ENCODE results near the gene CCDC141.

Gene CCDC141

DNA sequence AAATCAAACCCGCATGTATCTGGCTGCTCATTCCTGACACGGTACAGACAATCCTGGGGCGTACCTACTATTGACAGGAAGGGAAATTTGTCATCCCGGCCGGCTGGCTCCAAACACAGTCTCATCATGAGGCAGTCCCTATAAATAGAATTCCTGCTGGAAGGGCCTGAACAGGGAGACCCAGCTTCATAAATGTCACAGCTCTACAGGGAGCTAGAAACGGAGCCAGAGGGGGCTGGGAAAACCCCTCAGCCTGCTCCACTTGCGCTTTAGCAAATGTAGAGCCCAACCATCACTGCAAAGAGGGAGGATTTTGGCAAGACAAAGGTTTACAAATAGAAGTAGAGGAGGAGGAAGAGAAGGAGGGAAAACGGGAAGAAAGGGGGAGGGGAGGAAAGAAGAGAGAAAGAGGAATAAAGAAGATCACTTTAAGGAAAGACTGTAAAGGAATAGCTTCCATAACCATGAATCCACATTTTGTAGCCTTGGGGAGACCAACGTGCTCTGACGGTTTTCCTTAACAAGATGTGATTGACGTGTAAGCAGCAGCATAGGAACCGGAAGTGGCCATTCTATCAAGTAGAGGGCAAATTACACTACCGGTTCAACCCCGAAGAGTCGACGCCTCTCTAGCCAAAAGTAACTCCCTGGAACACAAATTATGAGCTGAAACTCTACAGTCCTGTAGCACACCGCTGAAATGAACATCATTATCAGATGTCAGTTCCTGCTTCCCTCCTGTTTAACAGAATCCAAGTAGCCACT lies 185.9 kb downstream of the CCDC141 start:
- no peak for DNase-seq

DNA sequence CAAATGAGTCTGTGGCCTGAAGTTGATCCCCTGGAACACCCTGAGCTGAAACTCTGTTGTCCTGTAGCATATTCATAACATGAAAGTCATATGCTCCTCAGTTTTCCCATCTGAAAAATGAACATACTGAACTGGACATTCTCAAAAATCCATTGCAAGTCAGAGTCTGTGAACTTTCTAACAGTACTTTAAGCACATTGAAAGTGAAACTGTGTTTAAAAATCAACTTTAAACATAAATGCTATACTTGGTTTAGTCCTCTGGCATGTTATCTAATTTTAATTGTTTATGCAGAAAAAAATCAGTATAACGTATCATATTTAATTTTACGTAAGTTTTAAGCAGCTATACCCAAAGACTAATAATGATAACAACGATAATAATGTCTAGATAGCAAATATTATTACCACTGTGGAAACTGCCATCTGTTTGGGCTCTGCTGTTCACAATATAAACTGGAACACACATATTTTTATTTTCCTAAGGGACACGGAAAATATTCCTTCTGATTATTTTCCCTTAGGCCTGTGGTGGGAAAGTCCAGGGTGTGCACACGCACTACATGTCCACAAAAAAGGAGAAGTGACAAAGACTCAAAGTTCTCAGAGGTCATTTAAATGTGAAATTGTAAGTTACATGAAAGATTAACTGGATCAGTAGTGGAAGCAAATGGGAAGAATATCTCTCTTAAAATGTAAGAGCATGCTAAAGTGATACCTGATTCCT lies 186.6 kb downstream of the CCDC141 start:
- DNase-seq = no peak

DNA sequence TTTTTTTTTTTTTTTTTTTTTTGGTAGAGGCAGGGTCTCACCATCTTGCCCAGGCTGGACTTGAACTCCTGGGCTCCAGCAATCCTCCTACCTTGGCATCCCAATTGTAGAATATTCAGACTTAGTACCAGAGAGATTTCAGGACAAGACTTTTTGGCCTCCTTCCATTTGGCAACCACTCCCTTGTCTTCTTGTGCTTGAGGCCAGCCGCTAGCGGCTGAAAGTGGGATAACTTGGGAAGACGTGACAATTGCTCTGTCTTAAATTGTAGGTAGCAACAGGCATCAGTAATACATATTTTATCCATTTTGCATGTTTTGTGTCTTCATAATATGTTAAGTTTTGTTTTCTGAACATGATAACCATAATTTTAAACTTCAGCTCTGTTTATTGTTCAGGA lies 189.4 kb downstream of the CCDC141 start:
- DNase-seq = no peak

DNA sequence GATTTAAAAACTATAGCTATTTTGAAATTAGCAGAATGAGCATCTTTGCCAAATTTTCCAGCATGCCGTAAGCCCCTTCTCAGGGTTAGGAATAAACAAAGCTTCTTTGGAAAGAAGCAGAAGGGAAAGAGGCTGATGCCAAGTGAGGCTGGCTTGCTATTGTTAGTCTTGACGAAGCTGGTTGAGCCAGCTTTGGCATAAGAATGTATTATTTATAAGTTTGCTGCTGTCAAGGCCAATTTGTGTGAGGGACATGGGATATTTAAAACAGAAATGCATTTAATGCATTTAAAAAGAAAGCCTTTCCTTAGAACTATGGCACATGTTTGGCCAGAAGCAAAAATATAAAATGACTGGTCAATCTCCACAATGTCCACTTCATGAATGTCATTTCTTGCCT lies 190.2 kb downstream of the CCDC141 start:
- no peak for DNase-seq

DNA sequence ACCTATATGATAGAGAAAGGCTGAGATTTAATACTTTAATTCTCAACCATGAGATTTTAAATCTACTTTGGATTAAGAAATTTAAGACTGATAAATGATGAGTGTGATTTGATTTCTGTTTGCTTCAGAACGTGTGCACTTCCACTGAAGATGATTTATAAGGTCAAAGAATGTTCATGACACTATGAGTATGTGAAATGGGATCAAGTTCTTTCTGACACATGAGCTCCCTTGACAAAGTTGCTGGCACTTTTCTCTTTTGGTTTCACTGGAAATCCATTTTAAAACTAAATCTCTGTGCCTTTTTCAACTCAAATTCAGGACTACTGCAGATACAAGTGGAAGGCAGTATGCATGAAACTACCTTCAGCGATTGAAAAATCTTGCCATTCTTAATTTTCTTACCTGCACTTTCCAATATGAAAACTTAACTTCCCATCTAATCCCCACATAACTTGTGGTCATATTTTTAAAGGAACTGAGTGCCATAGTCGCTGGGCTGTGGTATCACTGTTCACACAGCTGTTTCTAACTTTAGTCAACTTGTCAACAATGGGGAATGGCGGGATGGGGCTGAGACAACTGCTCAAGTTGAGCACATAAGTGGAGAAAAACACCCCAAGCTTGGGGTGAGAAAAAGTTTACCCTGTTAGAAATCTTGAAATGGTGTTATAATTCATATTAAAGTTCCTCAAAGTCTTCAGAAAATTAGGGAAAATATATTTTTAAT lies 190.9 kb downstream of the CCDC141 start:
- no peak for DNase-seq

DNA sequence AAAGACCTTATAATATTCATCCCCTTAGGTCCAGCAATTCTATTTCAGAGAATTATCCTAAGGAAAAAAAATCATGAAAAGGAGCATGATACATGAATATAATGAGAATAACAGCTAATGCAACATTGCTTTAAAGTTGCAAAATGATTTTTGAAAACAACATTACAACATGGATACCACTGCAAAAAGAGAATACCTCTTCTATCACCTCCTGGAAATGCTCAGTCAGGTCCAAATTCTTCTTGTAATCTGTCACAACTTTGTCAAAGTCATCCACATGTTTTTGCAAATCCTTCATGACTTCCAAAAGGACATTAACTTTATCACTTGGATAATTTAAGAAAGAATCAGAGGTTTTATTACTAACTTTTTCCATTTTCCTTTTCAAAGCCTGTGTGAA lies 194.8 kb downstream of the CCDC141 start:
- no peak for DNase-seq

DNA sequence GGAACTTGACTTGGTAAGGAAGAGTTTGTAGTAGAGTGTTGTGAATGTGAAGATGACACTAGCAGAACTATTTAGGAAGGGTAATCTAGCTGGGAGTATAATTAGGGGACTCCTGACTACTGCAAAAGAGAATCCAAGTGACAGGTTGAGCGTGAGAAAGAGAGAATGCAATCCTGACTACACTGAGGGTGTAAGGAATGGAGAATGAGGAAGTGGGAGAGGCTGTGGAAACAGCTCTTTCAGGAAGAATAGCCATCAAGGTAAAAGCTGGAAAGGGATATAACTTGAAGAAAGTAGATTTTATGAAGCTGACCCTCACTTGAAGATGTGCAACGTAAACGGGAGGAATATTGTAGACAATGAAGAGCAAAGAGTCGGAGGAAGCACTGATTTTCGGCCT lies 201.6 kb downstream of the CCDC141 start:
- DNase-seq = no peak

DNA sequence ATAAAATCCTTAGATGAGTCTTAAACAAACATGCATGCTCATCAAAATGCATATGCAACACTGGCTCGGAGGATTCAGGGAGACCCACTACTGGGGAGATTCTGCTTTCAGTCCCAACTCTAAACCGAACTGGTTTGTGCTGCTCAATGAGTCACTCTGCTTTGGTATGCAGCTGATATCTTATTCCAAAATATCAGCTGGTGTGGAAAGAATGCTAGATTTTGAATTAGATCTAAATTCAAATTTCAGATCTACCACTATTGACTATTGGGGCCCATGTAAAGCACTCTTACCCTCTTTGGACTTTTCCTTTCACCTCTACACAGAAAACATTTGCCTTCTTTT lies 203.5 kb downstream of the CCDC141 start:
- no peak for DNase-seq

DNA sequence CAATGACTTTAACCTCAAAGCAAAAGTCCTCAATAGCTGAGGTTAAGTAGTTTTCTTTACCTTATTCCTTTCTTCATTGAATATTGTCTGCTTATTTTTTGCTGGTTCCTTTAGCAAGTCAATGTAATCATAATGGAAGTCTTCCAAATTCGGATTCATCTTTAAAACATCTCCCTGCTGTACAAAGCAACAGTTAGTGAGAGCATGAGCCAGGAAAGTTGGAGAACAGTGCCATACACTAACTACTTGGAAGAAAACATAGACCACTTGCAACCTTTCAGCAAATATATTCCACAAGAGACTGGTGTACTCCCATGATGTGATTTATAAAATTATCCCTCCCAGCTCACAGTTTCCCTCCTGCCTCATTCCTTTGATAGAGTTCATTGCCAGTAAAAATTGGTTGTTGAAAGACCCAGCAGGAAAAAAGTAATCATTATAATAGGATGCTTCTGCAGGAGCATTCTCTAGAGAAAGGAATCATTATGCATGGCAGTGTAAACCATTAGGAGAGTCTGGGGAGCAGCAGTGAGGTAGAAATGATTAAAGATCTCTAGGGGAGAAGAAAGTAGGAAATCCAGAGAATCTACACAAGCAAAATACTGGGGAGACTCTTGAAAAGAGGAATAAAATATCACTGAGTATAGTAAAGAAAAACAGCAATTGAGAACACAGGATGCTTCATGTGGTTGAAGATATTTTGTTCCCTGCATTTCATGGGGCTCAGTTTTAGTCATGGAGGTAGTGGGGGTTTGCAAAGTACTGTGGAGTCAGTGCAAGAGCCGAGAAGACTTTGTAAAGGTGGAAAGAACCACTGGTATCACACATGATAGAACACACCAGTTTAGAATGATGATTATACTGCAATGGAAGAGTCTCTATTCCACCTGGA lies 204.1 kb downstream of the CCDC141 start:
- DNase-seq = no peak

DNA sequence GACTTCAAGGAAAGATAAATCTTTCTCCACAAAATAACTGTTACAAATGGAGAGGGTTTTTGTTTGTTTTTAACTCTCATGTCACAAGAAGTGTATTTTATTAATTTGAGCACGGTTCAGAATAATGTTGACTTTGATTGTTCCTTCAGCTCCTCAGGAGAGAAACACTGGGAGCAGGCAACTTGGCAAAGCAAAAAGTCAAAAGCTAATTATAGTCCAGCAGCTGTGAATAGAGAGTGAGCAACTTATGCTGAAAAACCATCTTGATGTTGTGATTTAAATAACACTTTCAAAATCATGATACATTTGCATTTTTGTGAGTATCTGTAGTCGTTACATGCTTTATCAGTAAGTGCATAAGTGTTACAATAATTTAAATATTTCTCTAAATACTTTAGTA lies 205.2 kb downstream of the CCDC141 start:
- DNase-seq = no peak

DNA sequence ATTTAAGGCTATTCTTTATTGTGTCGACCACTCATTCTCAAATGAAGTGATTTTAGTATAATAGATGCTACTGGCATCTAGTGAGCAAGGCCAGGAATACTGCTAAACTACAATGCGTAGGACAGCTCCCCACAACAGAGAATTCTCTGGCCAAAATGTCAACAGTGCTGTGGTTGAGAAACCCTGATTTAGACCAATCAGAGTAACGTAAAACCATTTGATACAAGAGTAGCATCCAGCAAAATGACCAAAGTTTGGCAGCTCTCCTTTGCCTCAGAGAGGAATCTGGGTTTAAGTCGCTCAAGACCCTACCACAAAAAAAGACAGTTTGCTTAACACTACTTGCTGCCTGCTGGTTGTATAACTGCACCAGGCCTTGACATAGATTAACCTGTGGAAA lies 205.7 kb downstream of the CCDC141 start:
- no peak for DNase-seq

DNA sequence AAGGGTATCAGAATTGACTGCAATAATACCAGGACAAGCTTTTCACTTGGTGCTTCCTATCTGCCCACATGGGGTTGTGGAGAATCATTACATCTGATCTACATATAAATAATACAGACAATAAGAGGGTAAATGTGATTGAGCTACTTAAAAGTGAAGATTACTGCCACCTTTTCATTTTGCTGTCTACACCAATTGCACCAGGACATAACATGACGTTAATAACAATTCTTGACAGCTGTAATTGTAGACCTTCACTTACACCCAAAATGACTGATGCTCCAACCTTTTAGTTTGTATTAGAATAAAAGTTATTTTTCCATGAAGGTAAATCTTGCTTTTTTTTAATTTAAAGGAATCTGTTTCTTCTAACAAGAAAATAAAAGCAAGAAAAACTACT lies 206.2 kb downstream of the CCDC141 start:
- no peak for DNase-seq

DNA sequence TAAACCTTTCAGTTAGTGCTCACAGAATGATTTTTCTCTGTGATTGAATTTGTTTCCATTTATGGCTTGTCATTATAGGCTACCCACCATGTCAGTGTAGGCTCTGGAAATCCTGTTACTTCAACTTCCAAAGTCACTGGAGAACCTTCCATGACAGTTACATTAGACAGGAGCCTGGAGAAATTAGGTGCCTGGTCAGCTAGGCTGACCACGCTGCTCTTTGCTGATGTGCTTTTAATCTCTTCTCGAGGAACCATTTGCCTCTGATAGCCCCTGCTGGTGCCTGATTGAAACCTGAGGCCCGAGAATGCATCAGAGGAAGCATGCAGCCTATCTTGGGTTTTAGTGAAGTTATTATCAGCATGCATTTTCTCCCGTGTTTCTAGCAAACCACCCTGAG lies 213.1 kb downstream of the CCDC141 start:
- DNase-seq = no peak

DNA sequence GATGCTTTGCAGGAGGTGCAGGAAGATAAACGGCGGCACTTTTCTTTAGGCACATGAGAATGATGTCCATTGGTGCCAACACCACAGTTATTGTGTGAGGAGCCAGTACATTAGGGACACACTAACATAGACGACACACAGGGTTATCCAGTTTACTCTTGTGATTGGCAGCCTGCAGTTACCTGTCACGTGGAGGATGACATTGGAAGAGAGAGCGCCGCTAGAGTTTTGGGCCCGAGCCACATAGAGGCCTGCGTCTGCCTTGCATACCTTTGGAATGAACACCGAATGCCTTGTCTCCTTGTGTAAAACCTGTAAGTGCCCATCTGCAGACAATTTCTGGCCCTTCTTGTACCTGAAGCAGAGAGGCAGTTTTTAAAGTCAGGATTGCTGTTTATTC lies 215.9 kb downstream of the CCDC141 start:
- DNase-seq = no peak

DNA sequence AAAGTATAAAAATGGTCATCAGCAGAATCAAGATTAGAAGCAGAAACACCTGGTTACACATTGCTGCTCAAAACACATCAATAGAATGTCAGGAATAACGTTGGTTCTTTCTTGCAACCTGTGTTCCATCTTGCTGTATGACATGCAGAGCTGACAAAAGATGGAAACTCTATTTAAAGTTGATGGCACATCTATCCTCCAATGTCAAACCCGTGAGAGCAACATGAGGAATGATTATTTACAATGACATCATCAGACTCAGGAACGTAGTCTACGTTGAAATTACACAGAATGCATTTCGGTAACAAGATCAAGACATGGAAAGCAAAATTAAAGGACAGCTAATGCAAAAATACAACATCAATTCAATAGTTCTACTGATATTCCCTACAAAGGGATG lies 216.6 kb downstream of the CCDC141 start:
- DNase-seq = no peak

DNA sequence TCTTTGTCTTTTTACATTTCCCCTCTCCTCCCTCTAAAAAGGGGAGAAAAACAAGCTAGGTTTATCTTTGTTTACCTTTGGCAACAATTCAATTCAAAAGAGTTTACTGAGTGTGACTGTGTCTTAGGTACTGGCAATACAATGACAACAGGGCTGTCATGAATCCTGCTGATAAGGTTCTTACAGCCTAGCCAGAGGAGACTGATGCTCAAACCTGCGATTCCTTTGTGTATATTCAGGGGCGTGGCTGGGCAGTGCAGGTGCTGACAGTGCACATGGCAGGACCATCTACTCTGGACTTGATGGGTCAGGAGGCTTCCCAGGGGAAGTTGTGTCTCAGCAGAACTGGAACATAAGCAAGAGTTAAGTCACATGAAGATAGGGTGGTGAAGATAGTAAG lies 219.5 kb downstream of the CCDC141 start:
- DNase-seq = no peak

DNA sequence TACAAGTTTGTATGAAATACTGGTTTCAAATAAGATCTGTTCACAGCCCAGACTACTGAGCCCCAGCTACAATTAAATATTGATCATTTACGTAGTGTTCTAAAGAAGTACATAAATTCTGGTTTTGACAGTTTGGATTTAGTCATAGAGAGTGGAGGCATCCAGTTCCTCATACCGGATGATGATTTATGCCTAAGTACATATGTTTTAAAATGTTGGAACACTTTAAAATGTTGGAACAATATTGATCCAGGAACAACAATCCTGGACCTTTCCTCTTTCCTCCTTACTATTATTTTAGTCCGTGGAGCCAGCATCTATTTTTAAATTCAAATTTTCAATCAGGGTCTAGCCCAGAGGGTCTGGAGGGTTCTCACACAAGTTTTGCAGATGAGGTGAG lies 220.0 kb downstream of the CCDC141 start:
- DNase-seq = no peak

DNA sequence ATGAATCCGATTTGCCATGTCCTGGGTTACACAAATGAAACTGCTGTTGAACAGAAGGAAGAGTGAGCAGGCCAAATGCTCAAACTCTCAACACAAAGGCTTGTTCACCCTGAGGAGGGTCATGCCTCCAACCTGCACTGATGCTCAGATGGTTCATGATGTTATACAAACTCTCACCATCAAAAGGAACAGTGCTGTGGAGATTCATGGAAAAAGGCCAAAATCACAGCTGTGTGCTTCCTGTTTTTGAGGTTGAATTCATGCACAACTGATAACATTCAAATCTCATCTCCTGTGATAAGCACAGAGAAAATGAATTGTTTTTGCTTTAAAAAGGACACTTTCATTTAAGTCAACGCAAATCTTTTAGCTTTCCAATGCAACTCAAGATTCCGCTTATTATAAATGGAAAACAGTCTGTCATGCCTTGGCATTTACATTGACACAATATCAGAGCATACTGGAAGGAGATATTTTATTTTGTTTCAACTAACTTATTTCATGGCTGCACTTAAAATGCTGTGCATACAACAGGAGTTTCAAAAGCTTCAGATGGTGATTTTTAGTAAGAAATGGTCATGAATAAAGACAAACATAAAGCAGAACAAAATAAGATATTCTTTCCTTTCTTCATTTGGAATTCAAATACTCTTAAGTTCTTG lies 220.5 kb downstream of the CCDC141 start:
- DNase-seq = no peak

DNA sequence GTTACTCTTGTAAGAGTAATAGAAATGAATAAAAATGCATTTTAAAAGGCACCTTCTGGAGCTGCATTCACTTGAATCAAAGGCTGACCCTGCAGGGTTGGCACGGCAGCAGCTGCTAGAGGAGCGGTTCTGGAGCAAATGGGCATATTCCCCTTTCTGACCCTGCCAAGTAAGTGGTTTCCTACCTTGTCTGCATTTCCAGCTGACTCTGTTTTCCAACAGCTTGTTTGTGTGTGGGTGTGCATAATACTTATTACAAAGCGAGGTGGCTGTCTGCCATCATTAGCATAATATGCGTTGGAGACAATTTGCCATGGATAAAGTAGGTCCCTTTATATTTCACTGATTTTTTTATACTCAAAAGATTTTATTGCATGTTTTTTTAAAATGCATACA lies 221.5 kb downstream of the CCDC141 start:
- no peak for DNase-seq

DNA sequence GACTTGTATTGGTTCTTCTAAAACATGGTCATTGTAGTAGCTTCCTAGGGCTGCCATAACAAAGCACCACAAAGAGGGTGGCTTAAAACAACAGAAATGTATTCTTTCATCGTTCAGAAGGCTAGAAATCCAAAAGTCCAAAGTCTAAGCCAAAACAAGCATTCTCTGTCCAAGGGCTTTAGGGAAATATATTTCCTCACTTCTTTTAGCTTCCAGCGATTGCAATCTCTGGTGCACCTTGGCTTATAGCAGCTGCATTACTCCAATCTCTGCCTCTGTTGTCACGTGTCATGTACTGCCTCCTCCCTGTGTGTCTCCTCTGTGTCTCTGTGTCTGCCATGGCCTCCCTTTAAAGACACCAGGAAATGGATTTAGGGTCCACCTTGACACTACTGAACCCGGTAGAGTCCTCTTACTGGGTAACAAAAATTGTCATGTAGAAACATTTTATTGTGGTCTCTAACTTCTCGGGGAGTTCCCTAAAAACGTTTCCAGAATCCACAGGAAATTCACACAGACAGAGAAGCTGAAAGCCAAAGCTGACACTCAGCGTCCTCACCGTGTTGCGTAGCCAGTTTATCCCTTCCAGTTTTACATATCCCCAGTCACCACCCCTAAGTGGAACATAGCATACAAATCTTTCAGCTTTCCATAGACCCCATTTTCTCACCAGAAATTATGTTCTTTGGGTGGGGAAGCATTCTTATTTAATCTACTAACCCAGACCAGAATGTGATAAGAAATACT lies 222.0 kb downstream of the CCDC141 start:
- no peak for DNase-seq

DNA sequence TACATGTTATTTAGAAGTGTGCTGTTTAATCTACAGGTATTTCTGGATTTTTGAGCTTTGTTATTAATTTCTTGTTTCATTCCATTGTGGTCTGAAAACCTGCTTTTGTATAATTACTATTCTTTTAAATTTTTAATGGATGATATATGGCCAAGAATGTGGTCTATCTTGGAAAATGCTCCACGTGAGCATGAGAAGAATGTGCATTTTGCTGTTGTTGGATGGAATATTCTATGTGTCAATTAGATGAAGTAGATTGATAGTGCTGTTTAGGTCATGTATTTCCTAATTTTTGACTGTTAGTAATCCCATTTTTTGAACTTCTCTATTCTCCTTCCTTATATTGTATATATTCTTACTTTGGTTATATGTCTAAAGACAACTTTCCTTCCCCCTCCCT lies 222.8 kb downstream of the CCDC141 start:
- no peak for DNase-seq

DNA sequence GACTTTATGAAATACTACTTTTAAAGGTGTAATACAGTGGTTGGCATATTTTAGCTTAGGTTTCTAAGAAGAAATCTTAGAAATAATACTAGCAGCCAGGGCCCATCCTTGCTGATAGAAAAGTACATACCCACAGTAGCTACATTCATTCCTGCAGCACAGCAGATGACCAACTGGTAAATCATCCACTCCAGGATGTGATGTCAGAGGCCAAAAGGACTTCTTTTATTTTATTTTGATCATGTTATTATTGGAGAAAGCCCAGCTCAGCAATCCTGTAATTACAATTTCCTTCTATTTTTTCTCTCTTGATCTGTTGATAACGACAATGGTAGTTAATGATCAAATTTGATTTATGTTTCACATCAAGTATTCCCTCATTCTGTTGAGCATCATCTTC lies 224.8 kb downstream of the CCDC141 start:
- no peak for DNase-seq

Measured in activated CD4-positive, alpha-beta T cell treated with anti-CD3 and anti-CD28 coated beads, Interleukin-2, amount 50 U/mL, for 48 hours (primary cell).